ENCODE data around the gene GNG7.
"Not testable (repeated sequence)": the region's sequence is repeated elsewhere in the genome, so short reads cannot be mapped to it uniquely, and the experiment has no call there.

Gene GNG7

DNA sequence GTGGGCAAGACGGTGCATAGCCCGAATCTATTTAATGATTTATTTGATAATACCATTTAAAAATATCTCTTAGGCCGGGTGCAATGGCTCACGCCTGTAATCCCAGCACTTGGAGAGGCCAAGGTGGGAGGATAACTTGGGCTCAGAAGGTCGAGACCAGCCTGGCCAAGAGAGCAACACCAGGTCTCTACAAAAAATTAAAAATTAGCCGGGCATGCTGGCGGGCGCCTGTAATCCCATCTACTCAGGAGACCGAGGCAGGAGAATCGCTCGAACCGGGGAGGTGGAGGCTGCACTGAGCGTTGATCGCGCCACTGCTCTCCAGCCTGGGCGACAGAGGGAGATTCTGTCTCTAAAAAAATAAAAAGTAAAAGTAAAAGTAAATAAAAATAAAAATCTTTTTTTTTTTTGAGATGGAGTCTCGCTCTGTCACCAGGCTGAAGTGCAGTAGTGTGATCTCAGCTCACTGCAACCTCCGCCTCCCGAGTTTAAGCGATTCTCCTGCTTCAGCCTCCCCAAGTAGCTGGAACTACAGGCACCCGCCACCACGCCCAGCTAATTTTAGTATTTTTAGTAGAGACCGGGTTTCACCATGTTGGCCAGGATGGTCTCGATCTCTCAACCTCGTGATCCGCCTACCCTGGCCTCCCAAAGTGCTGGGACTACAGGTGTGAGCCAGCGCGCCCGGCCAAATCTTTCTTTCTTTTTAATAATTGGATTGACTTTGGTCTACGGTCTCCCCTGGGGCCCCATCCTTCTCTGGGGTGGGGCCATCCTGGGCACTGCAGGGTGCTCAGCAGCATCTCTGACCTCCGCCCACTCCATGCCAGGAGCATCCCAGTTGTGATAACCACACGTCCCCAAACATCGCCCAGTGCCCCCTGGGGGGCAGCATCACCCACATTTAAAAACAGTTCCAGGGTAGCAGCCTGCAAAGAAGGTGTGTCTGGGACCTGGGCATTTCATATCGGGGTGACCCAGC is 90.7 kb downstream of the GNG7 start:
- in situ Hi-C loops (cut with HindIII; ENCODE audit: low sequenced_read_pairs), result no loop called here
- H3K4me3 ChIP-seq (ENCODE audit: low read depth, low read length), result no peak overlapping the region
- DNase-seq (ENCODE audit: low read depth), result no peak
- TF ChIP-seq, protein P1, sequence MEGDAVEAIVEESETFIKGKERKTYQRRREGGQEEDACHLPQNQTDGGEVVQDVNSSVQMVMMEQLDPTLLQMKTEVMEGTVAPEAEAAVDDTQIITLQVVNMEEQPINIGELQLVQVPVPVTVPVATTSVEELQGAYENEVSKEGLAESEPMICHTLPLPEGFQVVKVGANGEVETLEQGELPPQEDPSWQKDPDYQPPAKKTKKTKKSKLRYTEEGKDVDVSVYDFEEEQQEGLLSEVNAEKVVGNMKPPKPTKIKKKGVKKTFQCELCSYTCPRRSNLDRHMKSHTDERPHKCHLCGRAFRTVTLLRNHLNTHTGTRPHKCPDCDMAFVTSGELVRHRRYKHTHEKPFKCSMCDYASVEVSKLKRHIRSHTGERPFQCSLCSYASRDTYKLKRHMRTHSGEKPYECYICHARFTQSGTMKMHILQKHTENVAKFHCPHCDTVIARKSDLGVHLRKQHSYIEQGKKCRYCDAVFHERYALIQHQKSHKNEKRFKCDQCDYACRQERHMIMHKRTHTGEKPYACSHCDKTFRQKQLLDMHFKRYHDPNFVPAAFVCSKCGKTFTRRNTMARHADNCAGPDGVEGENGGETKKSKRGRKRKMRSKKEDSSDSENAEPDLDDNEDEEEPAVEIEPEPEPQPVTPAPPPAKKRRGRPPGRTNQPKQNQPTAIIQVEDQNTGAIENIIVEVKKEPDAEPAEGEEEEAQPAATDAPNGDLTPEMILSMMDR (IDR thresholded peaks at IDR 0.05; ENCODE audit: low read depth, low read length, missing control alignments), result no peak

DNA sequence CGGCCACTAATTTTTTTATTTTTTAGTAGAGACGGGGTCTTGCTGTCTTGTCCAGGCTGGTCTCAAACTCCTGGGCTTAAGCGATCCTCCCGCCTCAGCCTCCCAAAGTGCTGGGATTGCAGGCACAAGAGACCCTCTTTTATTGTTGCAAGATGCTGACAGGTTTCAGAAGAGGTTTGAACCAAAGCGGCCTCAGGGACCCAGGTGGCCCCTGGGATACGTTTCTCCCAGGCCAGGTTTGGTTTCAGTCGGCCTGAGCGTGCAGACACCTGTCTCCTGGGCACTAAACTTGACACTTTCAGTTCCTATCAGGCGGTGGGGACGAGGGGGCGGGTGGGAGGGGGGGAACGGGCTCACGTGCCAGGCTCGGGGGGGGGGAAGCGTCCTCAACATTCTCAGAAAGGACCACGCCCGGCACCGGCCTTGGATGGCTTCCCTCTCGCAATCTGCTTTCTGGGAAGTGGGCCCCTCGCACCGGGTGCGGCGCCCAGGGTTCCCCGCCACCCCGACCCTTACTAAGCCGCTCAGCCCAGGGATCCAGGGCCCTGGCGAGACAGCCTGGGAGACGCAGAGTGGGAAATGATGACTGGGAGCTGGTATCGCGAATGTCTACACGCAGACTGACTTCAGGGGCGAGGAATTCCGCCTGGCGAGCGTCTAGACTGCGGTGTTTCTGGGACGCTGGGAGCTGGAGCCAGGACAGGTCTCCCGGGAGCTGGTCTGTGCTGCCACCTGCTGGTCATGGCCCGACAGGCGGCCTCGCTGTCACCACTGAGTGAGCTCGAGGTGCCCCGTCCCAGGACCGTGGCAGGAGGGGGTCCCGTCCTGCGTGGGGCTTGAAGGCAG is 91.6 kb downstream of the GNG7 start:
- DNase-seq (ENCODE audit: low read depth), result peak; percentile 87
- peak overlapping the region; percentile 27 for H3K4me3 ChIP-seq (ENCODE audit: low read depth, low read length)
- TF ChIP-seq, protein P1 (IDR thresholded peaks at IDR 0.05; ENCODE audit: low read depth, low read length, missing control alignments), result peak; percentile 93
- in situ Hi-C loops (cut with HindIII; ENCODE audit: low sequenced_read_pairs), result no loop called here

DNA sequence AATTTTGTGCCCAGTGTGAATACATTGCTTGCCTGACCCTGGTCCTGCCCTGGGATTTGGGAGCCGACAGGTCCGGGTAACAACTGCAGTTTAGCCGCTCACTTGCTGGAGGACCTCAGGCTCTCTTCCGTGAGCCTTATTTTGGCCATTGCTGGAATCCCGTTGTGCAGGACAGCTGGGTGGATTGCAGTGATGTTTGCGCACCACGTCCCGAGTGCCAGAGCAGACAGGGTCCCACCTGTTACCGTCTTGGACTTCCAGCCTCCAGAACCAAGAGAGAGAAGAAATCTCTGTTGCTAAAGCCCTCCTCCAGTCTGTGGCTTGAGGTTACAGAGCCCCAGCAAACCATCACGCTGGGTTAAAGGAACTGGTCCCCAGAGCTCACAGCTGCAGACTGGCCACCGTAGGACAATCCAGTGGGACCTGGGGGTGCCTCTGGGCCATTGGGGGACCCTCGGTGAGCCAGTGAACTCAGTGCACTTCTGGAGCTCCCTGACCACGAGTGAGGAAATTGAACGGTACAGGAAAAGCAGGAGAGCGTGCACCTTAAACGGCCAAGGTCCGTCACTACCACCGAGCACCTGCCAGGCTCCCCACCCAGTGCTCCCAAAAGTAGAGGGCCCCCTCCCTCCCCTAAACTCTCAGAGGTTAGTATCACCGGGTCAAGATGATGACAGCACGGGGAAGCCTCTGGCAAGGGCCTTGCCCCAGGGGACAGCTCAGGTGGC is 92.9 kb downstream of the GNG7 start:
- DNase-seq (ENCODE audit: low read depth), result no peak
- in situ Hi-C loops (cut with HindIII; ENCODE audit: low sequenced_read_pairs), result no loop called here
- TF ChIP-seq, protein P1 (IDR thresholded peaks at IDR 0.05; ENCODE audit: low read depth, low read length, missing control alignments), result no peak

DNA sequence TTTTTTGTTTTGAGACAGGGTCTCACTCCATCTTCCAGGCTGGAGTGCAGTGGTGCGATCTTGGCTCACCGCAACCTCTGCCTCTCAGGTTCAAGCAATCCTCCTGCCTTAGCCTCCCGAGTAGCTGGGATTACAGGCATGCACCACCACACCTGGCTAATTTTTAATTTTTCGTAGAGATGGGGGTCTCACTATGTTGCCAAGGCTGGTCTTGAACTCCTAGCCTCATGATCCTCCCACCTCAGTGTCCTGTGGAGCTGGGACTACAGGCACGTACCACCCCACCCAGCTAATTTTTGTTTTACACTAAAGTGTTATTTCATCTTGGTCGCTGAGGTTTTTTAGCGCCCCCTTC is 93.5 kb downstream of the GNG7 start:
- in situ Hi-C loops (cut with HindIII; ENCODE audit: low sequenced_read_pairs); H3K4me3 ChIP-seq (ENCODE audit: low read depth, low read length); DNase-seq (ENCODE audit: low read depth): not testable (repeated sequence)

More for the DNA sequence above, 92.9 kb downstream of the GNG7 start:
- no peak overlapping the region for H3K4me3 ChIP-seq (ENCODE audit: low read depth, low read length)

DNA sequence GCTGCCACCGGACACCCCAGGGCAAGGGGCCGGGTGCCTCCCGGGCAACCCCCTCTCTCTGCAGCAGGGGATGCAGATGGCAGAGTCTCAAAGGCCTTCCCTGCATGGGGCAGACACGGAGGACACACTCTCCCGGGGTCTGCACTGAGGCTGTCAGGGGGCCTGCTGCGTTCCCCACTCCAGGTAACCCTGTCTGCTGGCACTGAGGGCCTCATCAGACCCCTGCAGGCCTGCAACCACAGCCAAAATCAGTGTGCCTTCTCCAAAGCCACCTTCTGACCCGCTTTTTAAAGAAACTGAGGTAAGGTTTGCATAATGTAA is 93.9 kb downstream of the GNG7 start:
- no peak overlapping the region for H3K4me3 ChIP-seq (ENCODE audit: low read depth, low read length)
- TF ChIP-seq, protein P1 (IDR thresholded peaks at IDR 0.05; ENCODE audit: low read depth, low read length, missing control alignments), result no peak
- in situ Hi-C loops (cut with HindIII; ENCODE audit: low sequenced_read_pairs), result no loop called here
- DNase-seq (ENCODE audit: low read depth), result no peak

DNA sequence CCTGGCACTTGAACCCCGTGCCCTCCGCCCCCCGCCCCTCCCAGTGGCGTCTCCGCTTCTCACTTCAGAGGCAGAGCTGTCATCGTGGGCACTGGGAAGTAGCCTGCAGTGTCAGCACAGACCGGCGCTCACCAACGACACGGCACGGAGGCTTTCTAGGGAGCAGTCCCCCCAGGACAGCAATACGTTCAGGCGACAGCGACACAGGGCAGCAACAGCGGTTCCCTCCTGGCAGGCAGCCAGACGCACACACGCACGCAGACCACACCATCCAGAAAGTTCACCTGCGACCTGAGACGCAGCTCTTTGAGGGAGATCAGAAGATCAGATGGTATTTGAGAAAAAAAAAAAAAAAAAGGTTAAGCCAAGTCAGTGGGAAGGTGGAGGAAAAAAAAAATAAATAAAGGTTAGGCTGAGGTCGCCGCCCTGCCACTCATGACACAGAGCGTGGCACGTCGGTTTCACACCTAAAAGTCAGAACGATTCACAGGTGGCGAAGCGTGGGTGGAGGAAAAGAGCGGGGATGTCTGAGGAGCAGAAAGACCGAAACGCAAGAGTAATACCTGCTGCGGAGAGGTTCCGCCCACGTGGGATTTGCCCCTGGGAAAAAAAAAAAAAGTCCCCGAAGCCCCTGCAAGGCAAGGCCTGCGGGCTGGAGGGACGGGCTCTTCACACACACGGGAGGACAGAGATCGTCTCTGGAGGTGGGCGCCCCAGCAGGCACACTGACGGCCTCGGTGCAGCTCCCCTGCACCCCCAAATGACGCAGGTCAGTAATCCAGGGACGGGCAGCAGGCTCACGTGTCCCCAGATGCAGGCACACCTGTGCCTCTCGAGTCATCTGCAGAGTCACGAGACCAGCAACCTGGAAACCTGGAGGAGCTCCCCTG is 94.5 kb downstream of the GNG7 start:
- in situ Hi-C loops (cut with HindIII; ENCODE audit: low sequenced_read_pairs), result no loop called here
- no peak overlapping the region for H3K4me3 ChIP-seq (ENCODE audit: low read depth, low read length)

DNA sequence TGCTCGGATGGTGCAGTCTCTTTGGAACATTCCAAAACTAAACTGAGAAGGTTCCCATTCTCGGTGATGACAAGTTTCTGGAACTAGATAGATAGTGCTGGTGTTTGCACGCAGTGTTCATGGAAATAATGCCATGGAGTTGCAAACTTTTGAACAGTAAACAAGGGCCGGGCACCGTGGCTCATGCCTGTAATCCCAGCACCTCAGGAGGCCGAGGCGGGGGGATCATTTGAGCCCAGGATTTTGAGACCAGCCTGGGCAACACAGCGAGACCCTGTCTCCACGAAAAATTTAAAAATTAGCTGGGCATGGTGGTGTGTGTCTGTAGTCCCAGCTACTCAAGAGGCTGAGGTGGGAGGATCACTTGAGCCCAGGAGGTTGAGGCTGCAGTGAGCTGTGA is 95.7 kb downstream of the GNG7 start:
- DNase-seq (ENCODE audit: low read depth), result not testable (repeated sequence)

More for the DNA sequence above, 94.5 kb downstream of the GNG7 start:
- TF ChIP-seq, protein P1 (IDR thresholded peaks at IDR 0.05; ENCODE audit: low read depth, low read length, missing control alignments), result no peak
- DNase-seq (ENCODE audit: low read depth), result no peak

DNA sequence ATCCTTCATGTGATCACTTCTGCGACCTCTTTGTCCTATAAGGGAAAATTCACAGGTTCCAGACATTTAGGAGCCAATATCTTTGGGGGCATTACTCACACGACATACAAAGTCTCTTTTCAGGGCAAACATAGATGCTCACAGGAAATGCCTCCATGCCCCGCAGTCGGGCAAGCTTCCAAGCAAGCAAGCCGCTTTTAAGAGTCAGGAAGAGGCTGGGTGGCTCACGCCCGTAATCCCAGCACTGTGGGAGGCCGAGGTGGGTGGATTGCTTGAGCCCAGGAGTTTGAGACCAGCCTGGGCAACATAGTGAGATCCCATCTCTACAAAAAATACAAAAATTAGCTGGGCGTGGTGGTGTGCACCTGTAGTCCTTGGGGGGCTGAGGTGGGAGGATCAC is 96.6 kb downstream of the GNG7 start:
- DNase-seq (ENCODE audit: low read depth); in situ Hi-C loops (cut with HindIII; ENCODE audit: low sequenced_read_pairs); H3K4me3 ChIP-seq (ENCODE audit: low read depth, low read length): not testable (repeated sequence)

More for the DNA sequence above, 95.7 kb downstream of the GNG7 start:
- in situ Hi-C loops (cut with HindIII; ENCODE audit: low sequenced_read_pairs); H3K4me3 ChIP-seq (ENCODE audit: low read depth, low read length): not testable (repeated sequence)
